HG03097 (cell line): ENCODE data around the gene MAP7D3.
A peak's percentile ranks its signal among the peaks of the same experiment; 100 is the strongest.
"Not testable (repeated sequence)": the region's sequence is repeated elsewhere in the genome, so short reads cannot be mapped to it uniquely, and the experiment has no call there.

Experiments used
- ATAC-seq: cut with Tn5 transposase; IDR thresholded peaks from one replicate; pipeline ENCODE4 v1.9.1; 2021; ENCODE audit not compliant: unreplicated experiment, low FRiP score

Gene MAP7D3, protein sequence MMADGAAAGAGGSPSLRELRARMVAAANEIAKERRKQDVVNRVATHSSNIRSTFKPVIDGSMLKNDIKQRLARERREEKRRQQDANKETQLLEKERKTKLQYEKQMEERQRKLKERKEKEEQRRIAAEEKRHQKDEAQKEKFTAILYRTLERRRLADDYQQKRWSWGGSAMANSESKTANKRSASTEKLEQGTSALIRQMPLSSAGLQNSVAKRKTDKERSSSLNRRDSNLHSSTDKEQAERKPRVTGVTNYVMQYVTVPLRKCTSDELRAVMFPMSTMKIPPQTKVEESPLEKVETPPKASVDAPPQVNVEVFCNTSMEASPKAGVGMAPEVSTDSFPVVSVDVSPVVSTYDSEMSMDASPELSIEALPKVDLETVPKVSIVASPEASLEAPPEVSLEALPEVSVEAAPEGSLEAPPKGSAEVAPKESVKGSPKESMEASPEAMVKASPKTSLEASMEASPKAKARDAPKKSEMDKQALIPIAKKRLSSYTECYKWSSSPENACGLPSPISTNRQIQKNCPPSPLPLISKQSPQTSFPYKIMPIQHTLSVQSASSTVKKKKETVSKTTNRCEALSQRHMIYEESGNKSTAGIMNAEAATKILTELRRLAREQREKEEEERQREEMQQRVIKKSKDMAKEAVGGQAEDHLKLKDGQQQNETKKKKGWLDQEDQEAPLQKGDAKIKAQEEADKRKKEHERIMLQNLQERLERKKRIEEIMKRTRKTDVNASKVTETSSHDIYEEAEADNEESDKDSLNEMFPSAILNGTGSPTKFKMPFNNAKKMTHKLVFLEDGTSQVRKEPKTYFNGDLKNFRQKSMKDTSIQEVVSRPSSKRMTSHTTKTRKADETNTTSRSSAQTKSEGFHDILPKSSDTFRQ

DNA sequence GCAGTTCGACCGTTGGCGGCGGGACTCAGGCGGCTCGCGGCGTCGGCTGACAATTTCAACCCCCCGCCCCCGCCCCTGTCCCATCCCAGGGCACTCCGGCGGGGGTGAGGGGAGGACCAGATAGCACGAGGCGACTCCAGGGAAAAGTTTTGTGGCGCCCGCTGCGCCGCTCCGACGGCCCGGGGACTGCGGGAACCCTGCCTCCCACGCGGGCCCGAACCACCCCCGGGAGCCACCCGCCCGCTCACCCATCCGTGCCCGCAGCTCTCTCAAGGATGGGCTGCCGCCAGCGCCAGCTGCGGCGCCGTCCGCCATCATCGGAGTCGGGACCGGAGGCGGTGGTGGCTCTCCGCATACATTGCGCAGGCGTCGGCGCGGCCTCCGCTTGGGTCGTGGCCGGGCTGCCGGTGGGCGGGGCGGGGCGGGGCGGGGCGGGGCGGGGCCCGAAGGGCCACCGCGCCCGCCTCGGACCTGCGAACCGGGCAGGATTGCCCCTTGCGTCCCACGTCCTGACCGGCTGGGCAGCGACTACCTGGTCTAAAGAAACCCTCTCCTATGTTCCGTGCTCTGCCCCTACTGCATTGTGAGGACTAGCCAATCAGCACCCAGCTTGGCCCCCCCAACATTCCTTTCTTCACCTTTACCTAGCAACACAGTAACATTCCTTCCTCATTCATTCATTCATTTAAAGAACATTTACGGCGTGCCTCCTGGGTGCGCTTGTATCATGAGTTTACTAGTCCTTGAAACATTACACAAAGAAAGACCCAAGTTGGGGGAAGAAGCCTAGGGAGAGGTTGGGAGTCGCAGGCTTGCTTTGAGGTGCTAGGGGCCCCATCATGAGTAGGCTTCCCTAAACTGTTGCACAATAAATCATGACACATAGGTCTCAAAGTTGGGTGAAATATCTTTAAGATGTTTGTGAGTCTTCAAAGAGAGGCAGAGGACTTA is at the start of gene MAP7D3:
Gene MAP7D3, minus strand, starts transcription at position 360 of the 951 bp plus-strand sequence. Its CDS starts 42 bp downstream, at position 318.
- peak; percentile 71 for ATAC-seq

DNA sequence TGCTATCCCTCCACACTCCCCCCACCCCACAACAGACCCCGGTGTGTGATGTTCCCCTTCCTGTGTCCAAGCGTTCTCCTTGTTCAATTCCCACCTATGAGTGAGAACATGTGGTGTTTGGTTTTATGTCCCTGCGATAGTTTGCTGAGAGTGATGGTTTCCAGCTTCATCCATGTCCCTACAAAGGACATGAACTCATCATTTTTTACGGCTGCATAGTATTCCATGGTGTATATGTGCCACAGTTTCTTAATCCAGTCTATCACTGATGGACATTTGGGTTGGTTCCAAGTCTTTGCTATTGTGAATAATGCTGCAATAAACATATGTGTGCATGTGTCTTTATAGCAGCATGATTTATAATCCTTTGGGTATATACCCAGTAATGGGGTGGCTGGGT is 49.5 kb upstream of the MAP7D3 start, which contains the start of gene ADGRG4:
Gene ADGRG4, plus strand, starts transcription at position 243 of the 400 bp plus-strand sequence. CDS start 7,815 bp downstream, outside the sequence.
- not testable (repeated sequence) for ATAC-seq

GRCh38 chrX:136295380-136295779 is 44.2 kb upstream of the MAP7D3 start:
- ATAC-seq, result no peak

DNA sequence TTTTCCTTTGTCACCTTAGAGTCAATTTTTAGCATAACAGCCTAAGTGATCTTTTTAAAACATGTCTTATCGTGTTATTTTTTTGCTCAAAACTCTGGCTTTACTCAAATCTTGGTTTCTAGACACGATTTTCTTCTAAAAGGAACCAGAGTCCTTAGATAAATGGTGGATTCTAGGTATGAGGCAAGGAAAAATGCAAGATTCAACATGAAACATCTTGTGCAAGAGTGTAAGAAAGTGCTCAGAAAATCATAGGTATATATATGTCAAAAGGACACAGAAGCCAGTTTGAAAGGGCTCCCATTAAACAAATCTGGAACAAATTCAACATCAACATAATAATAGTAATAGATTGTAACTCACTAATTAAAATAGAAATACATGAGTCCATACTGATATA is 41.5 kb upstream of the MAP7D3 start:
- ATAC-seq, result no peak

GRCh38 chrX:136291824-136292223 is 40.6 kb upstream of the MAP7D3 start:
- no peak for ATAC-seq

DNA sequence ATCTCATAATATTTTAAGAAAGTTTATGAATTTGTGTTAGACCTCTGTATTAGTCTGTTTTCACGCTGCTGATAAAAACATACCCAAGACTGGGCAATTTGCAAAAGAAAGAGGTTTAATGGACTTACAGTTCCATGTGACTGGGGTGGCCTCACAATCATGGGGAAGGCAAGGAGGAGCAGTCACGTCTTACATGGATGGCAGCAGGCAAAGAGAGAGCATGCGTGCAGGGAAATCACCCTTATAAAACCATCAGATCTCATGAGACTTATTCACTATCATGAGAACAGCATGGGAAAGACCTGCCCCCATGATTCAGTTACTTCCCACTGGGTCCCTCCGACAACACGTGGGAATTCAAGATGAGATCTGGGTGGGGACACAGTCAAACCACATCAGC is 35.2 kb upstream of the MAP7D3 start:
- not testable (repeated sequence) for ATAC-seq

DNA sequence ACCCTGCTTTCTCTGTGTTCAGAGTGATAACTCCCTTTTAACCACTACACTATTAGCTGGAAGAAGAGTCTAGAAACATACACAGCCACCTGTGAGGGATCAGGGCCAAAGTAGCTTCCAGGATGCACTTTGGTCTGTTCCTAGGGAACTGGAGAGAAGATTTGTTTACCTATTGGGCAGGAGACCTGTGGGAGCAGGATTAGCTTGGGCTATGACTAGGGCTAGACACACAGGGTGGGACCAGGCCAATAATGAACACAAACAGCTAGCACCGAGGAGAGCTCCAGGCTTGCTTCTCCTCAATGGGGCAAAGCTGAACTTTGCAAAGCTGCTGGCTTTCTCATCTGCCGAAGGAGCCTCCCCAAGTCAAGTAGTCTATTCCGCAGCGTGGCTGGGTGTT is 24.4 kb upstream of the MAP7D3 start:
- no peak for ATAC-seq

DNA sequence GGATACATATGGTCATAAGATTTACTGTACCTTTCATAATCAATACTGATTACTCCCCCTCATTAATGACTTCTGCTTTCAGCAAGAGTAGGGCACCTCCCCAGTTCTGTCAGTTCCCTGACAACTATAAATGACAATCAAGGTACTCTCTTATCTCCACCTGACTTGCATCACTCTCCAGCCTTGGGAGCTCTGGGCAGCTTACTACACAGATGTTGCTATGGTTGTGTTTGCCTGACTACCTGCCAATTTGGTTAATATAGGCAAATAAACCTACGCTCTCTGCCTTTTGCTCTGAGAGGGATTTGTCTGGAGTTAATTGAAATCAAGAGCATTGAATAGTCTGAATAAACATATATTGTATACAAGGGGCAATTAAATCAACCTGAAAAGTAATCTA is 22.8 kb upstream of the MAP7D3 start:
- ATAC-seq, result no peak

- no peak for ATAC-seq
Observed at GRCh38 chrX:136272325-136272724, 21.1 kb upstream of the MAP7D3 start.

GRCh38 chrX:136271300-136271699 is 20.1 kb upstream of the MAP7D3 start:
- ATAC-seq, result no peak

GRCh38 chrX:136269921-136270320 is 18.7 kb upstream of the MAP7D3 start:
- no peak for ATAC-seq

DNA sequence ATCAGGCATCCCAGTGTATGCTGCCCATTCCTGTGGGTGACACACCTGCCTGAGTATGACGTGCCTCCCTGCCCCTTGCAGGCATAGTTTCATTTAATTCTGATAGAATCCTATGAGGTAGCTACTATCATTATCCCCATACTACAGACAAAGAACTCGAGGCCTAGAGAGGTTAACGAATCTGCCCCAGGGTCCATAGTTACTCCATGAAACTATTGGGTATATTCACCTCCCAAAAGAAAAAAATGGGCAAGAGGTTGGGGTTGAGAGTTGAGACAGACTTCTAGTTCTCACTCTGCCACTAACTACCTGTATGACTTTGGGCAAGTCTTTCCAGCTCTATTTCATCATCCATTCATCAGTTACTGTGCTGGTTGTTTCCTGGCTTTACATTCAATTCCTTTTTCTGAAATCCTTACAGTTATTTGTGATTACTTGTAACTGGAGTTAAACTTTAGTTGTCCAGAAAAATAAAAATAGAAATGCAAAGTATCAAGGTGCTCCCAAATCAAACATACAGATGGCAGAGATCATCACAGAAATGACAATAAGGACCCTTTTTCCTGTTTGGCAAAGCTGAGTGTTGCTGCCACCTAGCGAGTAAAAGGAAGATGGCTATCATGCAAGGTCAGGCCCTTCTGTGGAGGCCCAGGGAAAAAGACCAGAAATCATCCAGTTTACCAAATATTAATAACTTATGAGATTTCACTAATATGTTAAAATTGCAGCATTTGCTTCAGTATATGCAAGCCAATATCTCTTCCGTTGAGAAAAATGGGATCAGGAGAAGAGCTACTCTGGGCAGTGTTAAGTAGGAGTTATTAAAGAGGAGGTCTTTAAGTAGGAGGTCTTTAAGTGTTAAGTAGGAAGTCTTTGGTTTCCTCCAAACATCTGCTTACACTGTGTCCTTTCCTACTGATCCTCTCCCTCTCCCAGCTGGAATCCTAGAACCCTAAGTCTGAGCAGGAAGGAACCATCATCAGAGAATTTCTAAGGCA is 17.1 kb upstream of the MAP7D3 start:
- ATAC-seq, result peak; percentile 40

- no peak for ATAC-seq
Observed at GRCh38 chrX:136266828-136267227, 15.6 kb upstream of the MAP7D3 start.

DNA sequence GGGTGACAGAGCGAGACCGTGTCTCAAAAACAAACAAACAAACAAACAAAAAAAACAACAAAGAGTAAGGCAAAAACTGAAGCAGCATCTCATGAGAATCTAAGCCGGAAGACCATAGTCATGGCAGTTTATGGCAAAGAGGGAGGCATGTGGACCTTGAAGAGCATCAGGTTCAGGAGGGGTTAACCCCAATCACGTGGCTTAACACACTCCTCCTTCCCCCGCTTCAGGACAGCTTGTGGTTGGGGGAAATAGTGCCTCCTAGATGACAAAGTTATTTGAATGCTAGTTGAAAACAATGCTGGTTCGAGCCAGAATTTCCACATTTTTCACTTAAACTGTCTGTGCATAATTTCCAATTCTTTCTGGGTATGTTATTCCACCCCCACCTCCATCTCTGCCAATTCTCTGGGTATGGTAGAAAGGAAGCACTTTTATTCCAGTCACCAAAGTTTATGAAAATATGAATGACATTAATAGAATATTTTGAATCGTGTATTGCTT is 11.7 kb upstream of the MAP7D3 start:
- no peak for ATAC-seq

DNA sequence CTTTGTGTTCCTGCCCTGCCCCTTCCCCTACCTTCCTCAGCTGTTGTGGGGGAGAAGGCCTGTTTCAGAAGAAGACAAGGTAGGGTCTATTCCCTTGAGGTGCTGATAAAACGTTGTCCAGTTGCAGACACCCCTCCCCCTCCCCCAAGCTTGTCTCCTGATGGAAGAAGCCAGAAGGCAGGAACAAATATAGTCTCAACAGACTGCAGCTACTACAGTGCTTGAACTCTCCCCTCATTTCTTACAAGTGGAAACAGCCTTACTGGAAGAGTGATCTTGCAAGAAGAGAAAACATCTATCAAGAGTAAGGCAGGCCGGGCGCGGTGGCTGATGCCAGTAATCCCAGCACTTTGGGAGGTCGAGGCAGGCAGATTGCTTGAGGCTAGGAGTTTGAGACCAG is 11.0 kb upstream of the MAP7D3 start:
- ATAC-seq, result no peak

- ATAC-seq, result no peak
Observed at GRCh38 chrX:136261321-136261720, 10.1 kb upstream of the MAP7D3 start.

- ATAC-seq, result no peak
Observed at GRCh38 chrX:136260776-136261175, 9.6 kb upstream of the MAP7D3 start.

DNA sequence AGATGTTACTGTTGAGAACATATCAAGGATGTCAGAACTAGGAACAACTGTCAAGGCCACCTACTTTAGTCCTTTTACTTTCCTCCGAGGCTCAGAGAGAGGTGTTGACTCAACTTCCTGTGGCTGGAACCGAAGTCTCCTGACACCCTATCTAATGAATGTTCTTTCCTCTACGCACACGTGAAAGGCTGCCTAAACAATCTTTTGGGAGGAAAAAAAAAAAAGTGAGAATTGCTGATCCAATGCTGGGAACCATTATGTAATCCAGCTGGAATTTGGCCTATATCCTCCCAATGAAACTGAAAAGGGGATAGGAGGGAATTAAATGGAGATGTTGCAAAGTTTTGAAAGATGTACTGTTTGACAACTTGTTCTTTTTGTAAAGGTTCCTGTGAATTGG is 8.3 kb upstream of the MAP7D3 start:
- ATAC-seq, result no peak

DNA sequence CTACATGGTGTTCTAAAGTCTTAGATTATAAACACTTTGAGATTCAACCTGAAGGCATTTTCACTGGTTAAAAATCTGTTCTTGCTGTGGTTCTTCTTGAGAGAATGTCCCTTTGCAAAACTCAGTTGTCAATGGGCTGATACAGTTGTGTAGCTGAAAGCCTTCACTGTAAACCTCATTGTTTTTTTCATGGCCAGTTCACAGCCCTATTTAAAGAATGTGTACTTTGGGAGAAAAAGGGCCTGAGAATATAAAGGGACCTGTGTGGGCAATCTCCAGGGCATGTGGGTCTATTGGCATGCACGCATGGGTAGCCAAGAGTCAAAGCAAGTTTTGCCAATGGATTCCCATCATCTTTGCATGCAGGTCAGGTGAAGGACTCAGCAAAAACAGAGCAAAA is 7.8 kb upstream of the MAP7D3 start:
- ATAC-seq, result no peak
